ENCODE results near the gene PEAK1. TPM values are rescaled to one million over a fixed set of nuclear protein-coding genes. Genes with fewer than 3 reads are reported as not detected.

The PEAK1 gene
- total and polyA plus RNA-seq, 9 of the 15 experiments (the other 6 are each of a cell fraction or from before 2014, with no cell fraction given) = 0.99 to 22.4 (median 10.8) TPM

- TF ChIP-seq AFF1 (IDR thresholded peaks at IDR 0.05; ENCODE audit: low read depth in 1 of 2, partially characterized antibody in 2 of 2) = peak; percentile 82 to 91
- peak; percentile 75 for TF ChIP-seq E2F8 (IDR thresholded peaks at IDR 0.05; ENCODE audit: low read depth, partially characterized antibody)
- TF ChIP-seq GMEB1 (CRISPR knock-in tag; IDR thresholded peaks at IDR 0.05) = peak; percentile 98
- TF ChIP-seq SNRNP70 (optimal IDR thresholded peaks at IDR 0.05; ENCODE audit: low read depth, low read length) = no peak
- peak; percentile 52 for TF ChIP-seq NFIC (IDR thresholded peaks at IDR 0.05)
- peak; percentile 94 for TF ChIP-seq BRD9 (IDR thresholded peaks at IDR 0.05; ENCODE audit: low read depth, partially characterized antibody)
- peak; percentile 52; the same call in 1 of the 2 replicates for TF ChIP-seq RAD51 (IDR thresholded peaks at IDR 0.05; ENCODE audit: borderline replicate concordance, low read depth)
- TF ChIP-seq RFX5 (IDR thresholded peaks at IDR 0.05; ENCODE audit: low read depth, low read length) = no peak
- no peak for TF ChIP-seq SMARCB1 (IDR thresholded peaks at IDR 0.05; ENCODE audit: insufficient read length, low read depth)
- TF ChIP-seq PRDM10 (IDR thresholded peaks at IDR 0.05; ENCODE audit: partially characterized antibody) = peak; percentile 80
- peak; percentile 96 to 97; a peak in 3 of 4 replicates for TF ChIP-seq ARNT (IDR thresholded peaks at IDR 0.05)
- no peak for TF ChIP-seq ATF2 (CRISPR knock-in tag; IDR thresholded peaks at IDR 0.05)
These were observed 886 bp upstream of the PEAK1 start, which contains the start of gene HMG20A (continued) for GRCh38 chr15:77420610-77421369.

All from K562 (cell line).